SJSA1 (cell line): ENCODE results near the gene TCF12. TPM values are rescaled to one million over a fixed set of nuclear protein-coding genes. Genes with fewer than 3 reads are reported as not detected.
"Not testable (repeated sequence)": the region's sequence is repeated elsewhere in the genome, so short reads cannot be mapped to it uniquely, and the experiment has no call there.

Experiments
- DNase-seq, 2 experiments: peaks; one replicate each; pipeline ENCODE4 v3.0.0-alpha.2; 2015 to 2020; ENCODE audit warnings: low spot score in 2 of 2, low read depth in 1 of 2
- H3K27ac ChIP-seq: fragments of 250-450 bp; sonication (Bioruptor Pico); 2 replicates; pipeline ENCODE4 v1.5.1; 2020; ENCODE audit warnings: mild to moderate bottlenecking, moderate library complexity
- H3K27me3 ChIP-seq: fragments of 250-450 bp; sonication (Bioruptor Pico); replicated peaks from 2 replicates; pipeline ENCODE4 v1.5.1; 2020; ENCODE audit warnings: mild to moderate bottlenecking, moderate library complexity
- H3K36me3 ChIP-seq: fragments of 250-450 bp; sonication (Bioruptor Pico); 2 replicates; pipeline ENCODE4 v1.5.1; 2020; ENCODE audit warnings: mild to moderate bottlenecking
- H3K4me1 ChIP-seq: fragments of 250-450 bp; sonication (Bioruptor Pico); replicated peaks from 2 replicates; pipeline ENCODE4 v1.6.1; 2021; ENCODE audit warnings: mild to moderate bottlenecking
- H3K4me3 ChIP-seq: fragments of 250-450 bp; sonication (Bioruptor Pico); 2 replicates; pipeline ENCODE4 v1.5.1; 2020; ENCODE audit warnings: mild to moderate bottlenecking
- H3K9me3 ChIP-seq: fragments of 250-450 bp; sonication (Bioruptor Pico); replicated peaks from 2 replicates; pipeline ENCODE4 v1.5.1; 2020; ENCODE audit warnings: mild to moderate bottlenecking
- total RNA-seq: library from RNA; depleted of rRNA; stranded (reverse); fragments of >200 nt; shearing (Covaris generic); gene quantifications from 2 replicates; pipeline ENCODE4 v1.2.3, GENCODE V29; 2014

Gene TCF12
- total RNA-seq, 1 experiment from 2014 or later: 69.5 TPM

DNA sequence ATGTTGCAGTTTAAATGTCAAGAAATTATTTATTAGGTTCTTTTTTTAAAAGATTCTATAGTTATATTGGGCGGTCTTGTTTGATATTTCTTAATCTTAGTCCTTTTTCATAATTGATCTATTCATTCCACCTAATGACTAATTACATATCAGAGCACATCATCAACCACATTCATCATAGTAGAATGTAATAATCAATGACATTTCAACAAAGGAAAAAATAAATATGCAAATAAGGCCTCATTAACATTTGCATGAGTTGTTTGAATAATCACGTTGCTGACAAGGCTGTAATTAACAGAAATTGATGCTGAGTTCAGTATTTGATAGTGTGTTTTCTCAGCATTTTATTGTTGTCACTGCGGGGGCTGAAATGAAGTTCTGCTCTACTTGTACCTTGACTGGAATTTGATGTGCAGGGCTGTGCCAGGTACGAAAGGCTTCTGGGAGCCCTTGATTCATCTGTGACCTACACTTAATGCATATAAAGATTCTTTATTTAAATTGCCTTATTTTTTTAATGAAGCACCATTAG is 215.7 kb downstream of the TCF12 start:
- Histone ChIP-seq H3K9me3 (no peaks in the 10 kb centered on the region), H3K4me1 (peaks cover 37% of the 10 kb centered on the region), H3K36me3 (no peaks in the 10 kb centered on the region), H3K27ac (no peak overlapping the region), H3K27me3 (no peaks in the 10 kb centered on the region), H3K4me3 (no peak overlapping the region)
- DNase-seq: no peak

GRCh38 chr15:57134851-57135250 is 216.4 kb downstream of the TCF12 start:
- H3K27me3 ChIP-seq: no peaks in the 10 kb centered on the region
- no peak overlapping the region; the same call in 1 of the 2 replicates for H3K27ac ChIP-seq
- no peak overlapping the region for H3K4me3 ChIP-seq
- H3K9me3 ChIP-seq: no peaks in the 10 kb centered on the region
- DNase-seq: no peak
- H3K36me3 ChIP-seq: no peaks in the 10 kb centered on the region
- peaks cover 37% of the 10 kb centered on the region for H3K4me1 ChIP-seq

- Histone ChIP-seq H3K27me3 (no peaks in the 10 kb centered on the region), H3K4me1 (peaks cover 37% of the 10 kb centered on the region), H3K9me3 (no peaks in the 10 kb centered on the region), H3K4me3 (no peak overlapping the region), H3K36me3 (no peaks in the 10 kb centered on the region), H3K27ac (no peak overlapping the region)
- no peak for DNase-seq
Measured at GRCh38 chr15:57135800-57136199, 217.4 kb downstream of the TCF12 start.

- peak in 1 of 2 experiments; percentile 49 for DNase-seq
- H3K9me3 ChIP-seq: no peaks in the 10 kb centered on the region
- H3K27me3 ChIP-seq: no peaks in the 10 kb centered on the region
- H3K27ac ChIP-seq: no peak overlapping the region
- H3K4me1 ChIP-seq: peaks cover 25% of the 10 kb centered on the region
- no peak overlapping the region for H3K4me3 ChIP-seq
- no peaks in the 10 kb centered on the region for H3K36me3 ChIP-seq
Measured at GRCh38 chr15:57138349-57138788, 219.9 kb downstream of the TCF12 start.

- DNase-seq: no peak
- Histone ChIP-seq H3K9me3 (no peaks in the 10 kb centered on the region), H3K27me3 (no peaks in the 10 kb centered on the region), H3K27ac (no peak overlapping the region), H3K4me1 (peaks cover 5% of the 10 kb centered on the region), H3K4me3 (no peak overlapping the region), H3K36me3 (no peaks in the 10 kb centered on the region)
Measured at GRCh38 chr15:57143511-57144078, 225.2 kb downstream of the TCF12 start.

DNA sequence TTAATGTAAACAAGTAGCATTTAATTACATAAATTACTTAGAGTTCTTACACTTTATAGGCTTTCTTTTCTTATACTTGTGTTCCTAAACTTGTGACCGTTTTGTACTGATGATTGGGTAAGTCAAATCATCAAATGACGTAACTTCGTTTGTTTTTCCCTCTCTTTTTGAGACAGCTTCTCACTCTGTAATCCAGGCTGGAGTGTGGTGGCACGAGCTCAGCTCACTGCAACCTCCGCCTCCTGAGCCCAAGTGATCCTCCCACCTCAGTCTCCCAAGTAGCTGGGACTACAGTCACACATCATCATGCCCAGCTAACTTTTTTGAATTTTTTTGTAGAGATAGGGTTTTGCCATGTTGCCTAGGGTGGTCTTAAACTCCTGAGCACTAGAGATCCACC is 226.0 kb downstream of the TCF12 start:
- Histone ChIP-seq H3K27me3 (no peaks in the 10 kb centered on the region), H3K4me1 (peaks cover 5% of the 10 kb centered on the region), H3K9me3 (no peaks in the 10 kb centered on the region), H3K36me3 (no peaks in the 10 kb centered on the region), H3K4me3 (no peak overlapping the region), H3K27ac (no peak overlapping the region)
- no peak for DNase-seq

- Histone ChIP-seq H3K9me3 (no peaks in the 10 kb centered on the region), H3K36me3 (no peaks in the 10 kb centered on the region), H3K4me1 (peaks cover 22% of the 10 kb centered on the region), H3K4me3 (no peak overlapping the region), H3K27ac (peak overlapping the region; percentile 16), H3K27me3 (no peaks in the 10 kb centered on the region)
- DNase-seq: peak in 1 of 2 experiments; percentile 51
Measured at GRCh38 chr15:57146506-57147201, 228.2 kb downstream of the TCF12 start.

DNA sequence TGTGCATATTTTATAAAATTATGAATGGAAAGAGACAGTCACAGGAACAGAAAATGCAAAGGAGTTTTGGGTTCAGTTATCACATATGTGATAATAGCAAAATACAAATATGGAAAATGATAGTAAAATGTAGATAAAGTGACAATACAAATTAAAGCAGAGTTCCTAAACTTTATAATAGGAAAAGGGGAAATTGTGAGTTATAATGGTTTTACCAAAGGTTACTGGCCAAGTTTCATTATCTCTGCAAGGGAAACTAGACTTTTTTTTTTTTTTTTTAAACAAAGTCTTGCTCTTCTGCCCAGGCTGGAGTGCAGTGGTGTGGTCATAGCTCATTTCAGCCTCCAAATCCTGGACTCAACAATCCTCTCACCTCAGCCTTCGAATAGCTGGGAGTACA is 229.2 kb downstream of the TCF12 start:
- Histone ChIP-seq H3K4me1 (peaks cover 30% of the 10 kb centered on the region), H3K9me3 (0 out of 2 replicates have a peak, but pooled peaks cover 2% of the 10 kb centered on the region), H3K27me3 (no peaks in the 10 kb centered on the region), H3K4me3 (no peak overlapping the region), H3K27ac (no peak overlapping the region), H3K36me3 (peaks cover 7% of the 10 kb centered on the region; the same call in 1 of the 2 replicates)
- no peak for DNase-seq

DNA sequence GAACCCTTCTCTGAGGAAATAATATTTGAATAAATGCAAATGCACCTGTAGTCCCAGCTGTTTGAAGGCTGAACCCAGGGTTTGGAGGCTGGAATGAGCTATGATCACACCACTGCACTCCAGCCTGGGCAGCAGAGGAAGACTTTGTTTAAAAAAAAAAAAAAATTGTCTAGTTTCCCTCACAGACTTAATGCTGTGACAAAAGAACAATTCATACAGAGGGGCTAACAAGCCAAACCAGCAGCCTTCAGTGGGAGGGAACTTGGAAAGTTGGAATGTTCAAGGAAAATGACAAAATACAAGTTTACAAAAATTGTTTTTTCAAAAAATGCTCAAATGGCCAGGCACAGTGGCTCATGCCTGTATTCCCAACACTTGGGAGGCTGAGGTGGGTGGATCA is 229.8 kb downstream of the TCF12 start:
- H3K4me1 ChIP-seq: peaks cover 36% of the 10 kb centered on the region
- no peak overlapping the region for H3K4me3 ChIP-seq
- no peak for DNase-seq
- no peaks in the 10 kb centered on the region for H3K27me3 ChIP-seq
- H3K36me3 ChIP-seq: peaks cover 8% of the 10 kb centered on the region; the same call in 1 of the 2 replicates
- H3K27ac ChIP-seq: no peak overlapping the region
- H3K9me3 ChIP-seq: 0 out of 2 replicates have a peak, but pooled peaks cover 2% of the 10 kb centered on the region

GRCh38 chr15:57149196-57149595 is 230.8 kb downstream of the TCF12 start:
- Histone ChIP-seq H3K4me1 (peaks cover 39% of the 10 kb centered on the region), H3K27me3 (no peaks in the 10 kb centered on the region), H3K36me3 (peaks cover 8% of the 10 kb centered on the region; the same call in 1 of the 2 replicates), H3K27ac (no peak overlapping the region), H3K4me3 (no peak overlapping the region), H3K9me3 (0 out of 2 replicates have a peak, but pooled peaks cover 2% of the 10 kb centered on the region)
- DNase-seq: no peak

- peak in 1 of 2 experiments; percentile 45 for DNase-seq
- H3K4me1 ChIP-seq: peaks cover 39% of the 10 kb centered on the region
- no peak overlapping the region for H3K4me3 ChIP-seq
- H3K27me3 ChIP-seq: no peaks in the 10 kb centered on the region
- H3K9me3 ChIP-seq: 0 out of 2 replicates have a peak, but pooled peaks cover 2% of the 10 kb centered on the region
- peaks cover 8% of the 10 kb centered on the region; the same call in 1 of the 2 replicates for H3K36me3 ChIP-seq
- peak overlapping the region; percentile 7; the same call in 1 of the 2 replicates for H3K27ac ChIP-seq
Measured at GRCh38 chr15:57150066-57150865, 231.8 kb downstream of the TCF12 start.

DNA sequence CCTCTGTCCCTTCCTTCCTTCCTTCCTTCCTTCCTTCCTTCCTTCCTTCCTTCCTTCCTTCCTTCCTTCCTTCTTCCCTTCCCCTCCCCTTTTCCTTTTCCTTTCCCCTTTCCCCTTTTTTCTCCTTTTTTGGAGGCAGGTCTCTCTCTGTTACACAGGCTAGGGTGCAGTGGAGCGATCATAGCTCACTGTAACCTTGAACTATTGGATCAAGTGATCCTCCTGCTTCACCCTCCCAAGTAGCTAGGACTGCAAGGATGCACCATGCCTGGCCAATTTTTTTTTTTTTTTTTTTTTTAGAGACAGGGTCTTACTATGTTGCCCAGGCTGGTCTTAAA is 232.4 kb downstream of the TCF12 start:
- H3K4me1 ChIP-seq: peaks cover 39% of the 10 kb centered on the region
- H3K27ac ChIP-seq: peak overlapping the region; percentile 7; the same call in 1 of the 2 replicates
- not testable (repeated sequence) for H3K4me3 ChIP-seq, DNase-seq, H3K27me3 ChIP-seq, H3K36me3 ChIP-seq, H3K9me3 ChIP-seq

DNA sequence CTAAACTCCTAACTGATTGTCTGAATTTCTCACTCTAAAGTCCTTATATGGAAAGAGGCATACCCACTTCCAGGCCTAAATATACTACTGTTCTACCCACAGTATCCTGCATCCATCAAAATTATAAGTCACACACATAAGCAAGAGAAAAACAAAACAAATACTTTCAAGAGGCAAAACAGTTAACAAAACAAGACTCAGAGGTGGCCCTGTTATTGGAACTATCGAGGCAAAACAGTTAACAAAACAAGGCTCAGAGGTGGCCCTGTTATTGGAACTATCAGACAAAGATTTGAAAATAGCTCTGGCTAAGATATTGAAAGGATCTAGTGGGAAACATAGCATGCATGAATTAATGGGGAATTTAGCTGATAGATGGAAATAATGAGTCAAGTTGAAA is 233.7 kb downstream of the TCF12 start:
- H3K27me3 ChIP-seq: no peaks in the 10 kb centered on the region
- no peak overlapping the region for H3K4me3 ChIP-seq
- peaks cover 34% of the 10 kb centered on the region for H3K4me1 ChIP-seq
- peak in 1 of 2 experiments; percentile 41 for DNase-seq
- 0 out of 2 replicates have a peak, but pooled peaks cover 2% of the 10 kb centered on the region for H3K9me3 ChIP-seq
- H3K27ac ChIP-seq: no peak overlapping the region
- H3K36me3 ChIP-seq: peaks cover 8% of the 10 kb centered on the region; the same call in 1 of the 2 replicates
